Measurements from ENCODE around the gene ITGA11. TPM values are rescaled to one million over a fixed set of nuclear protein-coding genes. Genes with fewer than 3 reads are reported as not detected.

The ITGA11 gene
- total RNA-seq, 1 experiment from 2014 or later, result 63.4 TPM

- H3K9me3 ChIP-seq, result no peaks in the 10 kb centered on the region; the same call in 1 of the 2 replicates
- H3K4me3 ChIP-seq, result peak overlapping the region; percentile 0; the same call in 1 of the 2 replicates
- H3K36me3 ChIP-seq, result no peaks in the 10 kb centered on the region
- no peaks in the 10 kb centered on the region for H3K27me3 ChIP-seq
- DNase-seq, result peak; percentile 76
These were observed 175.1 kb downstream of the ITGA11 start for GRCh38 chr15:68256675-68257450.

DNA sequence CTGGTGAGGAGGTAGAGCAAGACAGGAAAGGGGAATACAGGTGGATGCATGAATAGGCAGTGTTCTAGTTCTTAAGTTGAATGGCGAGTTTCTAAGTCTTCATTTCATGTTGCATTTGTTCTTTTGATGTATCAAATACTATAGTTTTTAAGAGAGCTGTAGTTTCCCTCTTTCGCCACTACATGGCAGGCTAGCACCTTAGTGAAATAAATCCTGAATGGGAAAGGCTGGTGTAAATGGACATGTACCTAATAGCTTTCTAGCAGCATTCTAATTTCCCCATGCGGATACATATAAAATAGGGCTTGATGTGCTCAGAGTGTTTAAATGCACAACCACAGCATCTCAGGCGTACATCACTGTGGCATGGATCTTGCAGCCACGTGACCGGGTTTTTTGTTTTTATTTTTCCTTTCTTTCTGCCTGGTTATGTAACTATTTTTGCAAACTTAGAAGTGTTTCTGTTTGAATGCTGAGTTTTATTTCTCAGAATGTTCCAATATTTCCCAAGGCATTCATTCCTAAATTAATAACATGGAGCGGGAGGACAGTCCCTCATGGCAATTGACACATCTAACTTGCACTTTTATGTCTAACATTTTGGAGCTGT, 178.9 kb downstream of the ITGA11 start:
- Histone ChIP-seq H3K27me3 (peaks cover 3% of the 10 kb centered on the region), H3K9me3 (no peaks in the 10 kb centered on the region; the same call in 1 of the 2 replicates), H3K4me3 (no peak overlapping the region), H3K36me3 (no peaks in the 10 kb centered on the region)
- DNase-seq, result peak; percentile 24

DNA sequence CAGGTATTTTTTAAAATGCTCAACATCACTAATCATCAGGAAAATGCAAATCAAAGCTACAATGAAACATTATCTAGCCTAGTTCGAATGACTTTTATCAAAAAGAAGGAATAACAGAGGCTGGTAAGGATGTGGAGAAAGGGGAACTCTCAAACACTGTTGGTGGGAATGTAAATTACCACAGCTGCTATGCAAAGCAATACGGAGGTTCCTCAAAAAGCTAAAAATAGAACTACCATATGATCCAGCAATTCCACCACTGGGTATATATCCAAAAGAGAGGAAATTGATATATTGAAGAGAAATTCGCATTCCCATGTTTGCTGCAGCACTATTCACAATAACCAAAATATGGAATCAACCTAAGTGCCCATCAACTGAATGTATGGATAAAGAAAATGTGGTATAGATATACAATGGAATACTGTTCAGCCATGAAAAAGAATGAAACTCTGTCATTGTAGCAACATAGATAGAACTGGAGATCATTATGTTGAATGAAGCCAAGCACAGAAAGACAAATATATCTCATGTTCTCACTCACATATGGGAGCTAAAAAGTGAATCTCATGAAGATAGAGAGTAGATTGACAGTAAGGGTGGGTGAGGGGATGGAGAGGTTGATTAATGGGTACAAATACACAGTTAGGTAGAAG, 182.8 kb downstream of the ITGA11 start:
- Histone ChIP-seq H3K27me3 (peaks cover 3% of the 10 kb centered on the region), H3K9me3 (peaks cover 11% of the 10 kb centered on the region), H3K36me3 (no peaks in the 10 kb centered on the region), H3K4me3 (no peak overlapping the region)
- DNase-seq, result no peak

Other genes starting within 250 kb of the ITGA11 start
- 0.82 and 3.3 TPM in 2 replicates for gene CALML4, start 226.8 kb downstream of the ITGA11 start, total RNA-seq (2014; rRNA removed; shearing (Covaris generic); ENCODE audit: low replicate concordance)
- gene CLN6, start 202.4 kb downstream of the ITGA11 start, total RNA-seq (2014; rRNA removed; shearing (Covaris generic); ENCODE audit: low replicate concordance), result 29.5 and 38.8 TPM in 2 replicates
- gene FEM1B, start 154.4 kb downstream of the ITGA11 start, total RNA-seq (2014; rRNA removed; shearing (Covaris generic); ENCODE audit: low replicate concordance), result 35.2 and 41.3 TPM in 2 replicates
- gene CORO2B, start 146.8 kb upstream of the ITGA11 start, total RNA-seq (2014; rRNA removed; shearing (Covaris generic); ENCODE audit: low replicate concordance), result 7.1 and 7.9 TPM in 2 replicates